Osteocyte (in vitro differentiated cells): ENCODE measurements around the gene PKP2. TPM values are rescaled to one million over a fixed set of nuclear protein-coding genes. Genes with fewer than 3 reads are reported as not detected.

Source experiments
- DNase-seq: peaks from one replicate; pipeline ENCODE4 v3.0.0; 2021; ENCODE audit warnings: mixed read lengths; ENCODE audit not compliant: unreplicated experiment; ENCODE audit errors: extremely low spot score
- H3K27ac Mint-ChIP-seq: one replicate; pipeline ENCODE4 v1.8.0; 2021; ENCODE audit warnings: mild to moderate bottlenecking, mixed read lengths; ENCODE audit not compliant: unreplicated experiment
- H3K27me3 Mint-ChIP-seq: one replicate; pipeline ENCODE4 v1.8.0; 2021; ENCODE audit warnings: mixed read lengths; ENCODE audit not compliant: unreplicated experiment
- H3K36me3 Mint-ChIP-seq: one replicate; pipeline ENCODE4 v1.8.0; 2021; ENCODE audit warnings: mixed read lengths; ENCODE audit not compliant: unreplicated experiment
- H3K4me1 Mint-ChIP-seq: one replicate; pipeline ENCODE4 v1.8.0; 2021; ENCODE audit warnings: mixed read lengths; ENCODE audit not compliant: unreplicated experiment
- H3K4me3 Mint-ChIP-seq: one replicate; pipeline ENCODE4 v1.8.0; 2021; ENCODE audit warnings: mild to moderate bottlenecking, moderate library complexity, mixed read lengths; ENCODE audit not compliant: unreplicated experiment
- H3K9me3 Mint-ChIP-seq: one replicate; pipeline ENCODE4 v1.8.0; 2021; ENCODE audit warnings: mixed read lengths; ENCODE audit not compliant: unreplicated experiment
- CTCF ChIP-seq: fragments of 200-600 bp; sonication (generic); IDR thresholded peaks from 2 replicates; pipeline ENCODE4 v1.5.0; 2021; ENCODE audit warnings: antibody characterized with exemption, mild to moderate bottlenecking, moderate library complexity
- total RNA-seq: library from RNA; stranded (reverse); gene quantifications from 2 replicates; pipeline ENCODE4 v1.2.1, GENCODE V29; 2021

PKP2 gene
- total RNA-seq, 1 donor from 2014 or later = 2.1 TPM

GRCh38 chr12:32777691-32778175, 118.8 kb downstream of the PKP2 start:
- DNase-seq = no peak
- no peak for TF ChIP-seq CTCF
- no peak overlapping the region for H3K27ac Mint-ChIP-seq
- H3K36me3 Mint-ChIP-seq = no peaks in the 10 kb centered on the region
- H3K27me3 Mint-ChIP-seq = peaks cover 28% of the 10 kb centered on the region
- H3K9me3 Mint-ChIP-seq = no peaks in the 10 kb centered on the region
- H3K4me1 Mint-ChIP-seq = no peaks in the 10 kb centered on the region
- H3K4me3 Mint-ChIP-seq = no peak overlapping the region

DNA sequence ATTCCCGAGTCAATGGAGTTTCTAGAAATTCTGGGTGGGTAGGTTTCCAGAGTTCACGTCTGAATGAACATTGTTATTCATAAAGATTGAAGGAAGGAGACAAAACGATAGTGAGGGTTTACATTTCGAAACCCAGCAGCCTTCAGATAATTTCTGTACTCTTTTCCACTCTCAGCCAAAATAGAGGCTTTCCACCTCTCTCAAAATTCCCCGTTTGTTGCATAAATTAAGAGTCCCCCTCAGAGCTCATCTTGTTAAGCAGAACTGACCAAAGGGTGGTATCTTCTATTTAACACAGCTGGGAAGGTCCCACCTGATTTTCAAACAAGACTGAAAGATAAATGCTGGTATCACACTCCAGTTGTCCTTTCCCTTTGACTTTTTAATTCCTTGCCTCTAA, 119.4 kb downstream of the PKP2 start:
- Mint-ChIP-seq H3K27me3 (peaks cover 32% of the 10 kb centered on the region), H3K36me3 (no peaks in the 10 kb centered on the region), H3K4me3 (no peak overlapping the region), H3K4me1 (no peaks in the 10 kb centered on the region), H3K27ac (no peak overlapping the region), H3K9me3 (no peaks in the 10 kb centered on the region)
- no peak for DNase-seq
- TF ChIP-seq CTCF = no peak

DNA sequence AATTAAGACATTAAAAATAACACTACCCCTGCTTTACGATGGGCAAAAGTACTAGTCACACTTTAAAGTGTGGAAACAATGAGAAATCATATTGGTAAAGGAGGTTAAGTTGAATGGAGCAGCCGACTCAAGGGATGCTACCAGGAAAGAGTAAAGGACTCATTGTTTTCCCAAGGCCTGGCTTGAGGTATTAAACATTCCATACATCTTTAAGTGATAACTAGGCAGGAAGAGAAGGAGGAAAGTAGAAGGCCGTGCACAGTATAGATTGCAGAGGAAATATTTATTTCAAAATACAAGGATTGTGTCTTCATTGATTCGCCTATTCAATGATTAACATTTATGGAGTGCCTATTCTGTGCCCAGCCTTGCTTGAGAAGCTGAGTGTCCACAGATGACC, 120.3 kb downstream of the PKP2 start:
- H3K9me3 Mint-ChIP-seq = no peaks in the 10 kb centered on the region
- H3K4me1 Mint-ChIP-seq = no peaks in the 10 kb centered on the region
- H3K36me3 Mint-ChIP-seq = no peaks in the 10 kb centered on the region
- DNase-seq = no peak
- H3K27ac Mint-ChIP-seq = no peak overlapping the region
- H3K27me3 Mint-ChIP-seq = peaks cover 30% of the 10 kb centered on the region
- no peak for TF ChIP-seq CTCF
- H3K4me3 Mint-ChIP-seq = no peak overlapping the region

GRCh38 chr12:32773691-32774090, 122.9 kb downstream of the PKP2 start:
- Mint-ChIP-seq H3K36me3 (no peaks in the 10 kb centered on the region), H3K9me3 (no peaks in the 10 kb centered on the region), H3K4me1 (no peaks in the 10 kb centered on the region), H3K27me3 (peaks cover 21% of the 10 kb centered on the region), H3K4me3 (no peak overlapping the region), H3K27ac (no peak overlapping the region)
- no peak for DNase-seq
- TF ChIP-seq CTCF = no peak

DNA sequence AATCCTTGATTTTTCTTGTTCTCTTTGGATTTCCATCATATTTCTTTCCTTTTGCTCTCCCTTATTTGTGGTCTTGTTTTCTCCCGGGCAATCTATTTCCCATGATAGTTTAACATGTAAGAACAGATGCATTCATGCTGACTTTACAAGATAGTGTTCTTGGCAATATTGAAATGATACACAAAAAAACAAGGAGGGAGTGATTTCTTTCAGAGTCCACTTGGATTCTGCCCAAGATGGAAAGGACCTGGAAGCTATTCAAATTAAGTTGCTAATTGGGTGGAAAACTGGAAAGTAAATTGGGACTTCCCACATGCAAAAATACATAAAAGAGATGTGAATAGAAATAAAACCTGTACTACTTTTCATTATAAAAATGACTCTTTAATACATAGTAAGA, 126.4 kb downstream of the PKP2 start:
- Mint-ChIP-seq H3K36me3 (no peaks in the 10 kb centered on the region), H3K4me1 (no peaks in the 10 kb centered on the region), H3K9me3 (no peaks in the 10 kb centered on the region)

More for the DNA sequence above, 126.4 kb downstream of the PKP2 start:
- TF ChIP-seq CTCF = no peak
- Mint-ChIP-seq H3K27me3 (peaks cover 24% of the 10 kb centered on the region), H3K27ac (no peak overlapping the region), H3K4me3 (no peak overlapping the region)
- no peak for DNase-seq
